GM23338 (cell line): Measurements from ENCODE around the gene LANCL3. TPM values are rescaled to one million over a fixed set of nuclear protein-coding genes. Genes with fewer than 3 reads are reported as not detected.

Experiments used
- ATAC-seq: fragments of 200-7000 bp; cut with Tn5 transposase; 3 replicates; pipeline ENCODE4 v1.9.1; 2020
- DNase-seq: peaks from one replicate; pipeline ENCODE4 v3.0.0-alpha.2; 2015; ENCODE audit warnings: low spot score
- H2AFZ ChIP-seq: fragments of 200-600 bp; sonication (generic); 2 replicates; pipeline ENCODE4 v1.8.0; 2016; ENCODE audit warnings: antibody characterized with exemption, mild to moderate bottlenecking, moderate library complexity
- H3F3A ChIP-seq: fragments of 200-600 bp; sonication (generic); replicated peaks from 2 replicates; pipeline ENCODE4 v1.8.0; 2017; ENCODE audit warnings: antibody characterized with exemption, mixed run types, low read depth
- H3K27ac ChIP-seq: fragments of 200-600 bp; sonication (generic); 2 replicates; pipeline ENCODE4 v1.6.1; 2016; ENCODE audit warnings: low read depth
- H3K27me3 ChIP-seq: fragments of 200-600 bp; sonication (generic); 2 replicates; pipeline ENCODE4 v1.8.0; 2016; ENCODE audit warnings: mild to moderate bottlenecking, mixed run types, moderate library complexity; ENCODE audit not compliant: insufficient read depth
- H3K36me3 ChIP-seq: fragments of 200-600 bp; sonication (generic); 2 replicates; pipeline ENCODE4 v1.8.0; 2016; ENCODE audit warnings: mild to moderate bottlenecking; ENCODE audit not compliant: insufficient read depth
- H3K4me1 ChIP-seq: fragments of 200-600 bp; sonication (generic); 2 replicates; pipeline ENCODE4 v1.8.0; 2016; ENCODE audit warnings: mild to moderate bottlenecking, moderate library complexity; ENCODE audit not compliant: insufficient read depth
- H3K4me2 ChIP-seq: fragments of 200-600 bp; sonication (generic); 2 replicates; pipeline ENCODE4 v1.7.1; 2017; ENCODE audit warnings: mixed run types
- H3K4me3 ChIP-seq: fragments of 200-600 bp; sonication (generic); 2 replicates; pipeline ENCODE4 v1.6.1; 2016; ENCODE audit warnings: mixed run types
- H3K79me2 ChIP-seq: fragments of 200-600 bp; sonication (generic); replicated peaks from 2 replicates; pipeline ENCODE4 v1.8.0; 2017; ENCODE audit warnings: mild to moderate bottlenecking; ENCODE audit not compliant: insufficient read depth
- H3K9me2 ChIP-seq: fragments of 200-600 bp; sonication (generic); 2 replicates; pipeline ENCODE4 v1.8.0; 2017; ENCODE audit not compliant: insufficient read depth
- H4K20me1 ChIP-seq: fragments of 200-600 bp; sonication (generic); replicated peaks from 2 replicates; pipeline ENCODE4 v1.8.0; 2017; ENCODE audit warnings: mild to moderate bottlenecking; ENCODE audit not compliant: insufficient read depth
- H3K27ac Mint-ChIP-seq: 2 replicates; pipeline ENCODE4 v1.8.0; 2020; ENCODE audit warnings: inconsistent platforms, mild to moderate bottlenecking, moderate library complexity, mixed read lengths
- H3K27me3 Mint-ChIP-seq: 3 replicates; pipeline ENCODE4 v1.8.0; 2022; ENCODE audit warnings: low read depth, mild to moderate bottlenecking, moderate library complexity, mixed read lengths, inconsistent platforms; ENCODE audit not compliant: insufficient read depth, poor library complexity
- H3K36me3 Mint-ChIP-seq: 3 replicates; pipeline ENCODE4 v1.8.0; 2021; ENCODE audit warnings: low read depth, mild to moderate bottlenecking, inconsistent platforms, moderate library complexity, mixed read lengths
- H3K4me1 Mint-ChIP-seq: 3 replicates; pipeline ENCODE4 v1.8.0; 2020; ENCODE audit warnings: mild to moderate bottlenecking, inconsistent platforms, mixed read lengths
- H3K4me3 Mint-ChIP-seq: 3 replicates; pipeline ENCODE4 v1.8.0; 2021; ENCODE audit warnings: moderate library complexity, mild to moderate bottlenecking, inconsistent platforms, mixed read lengths
- H3K9me3 Mint-ChIP-seq: 3 replicates; pipeline ENCODE4 v1.8.0; 2020; ENCODE audit warnings: moderate library complexity, mild to moderate bottlenecking, inconsistent platforms, mixed read lengths
- JUNB ChIP-seq: IDR thresholded peaks from one replicate; pipeline ENCODE4 v1.6.1; 2016; ENCODE audit warnings: antibody characterized with exemption; ENCODE audit not compliant: unreplicated experiment
- POLR2AphosphoS5 ChIP-seq: IDR thresholded peaks from 2 replicates; pipeline ENCODE4 v1.6.1; 2016; ENCODE audit warnings: antibody characterized with exemption, low read depth
- STAT1 ChIP-seq: IDR thresholded peaks from one replicate; pipeline ENCODE4 v1.6.1; 2016; ENCODE audit warnings: antibody characterized with exemption; ENCODE audit not compliant: unreplicated experiment
- ZNF114 ChIP-seq: fragments of 250-450 bp; sonication (Bioruptor Pico); IDR thresholded peaks from 2 replicates; pipeline ENCODE4 v1.5.0; 2020; ENCODE audit warnings: mild to moderate bottlenecking, moderate library complexity
- ZNF331 ChIP-seq: fragments of 250-450 bp; sonication (Bioruptor Pico); IDR thresholded peaks from 2 replicates; pipeline ENCODE4 v1.5.0; 2020; ENCODE audit warnings: low read depth, mild to moderate bottlenecking, moderate library complexity
- polyA plus RNA-seq: library from polyadenylated mRNA; unstranded; fragments of >200 nt; fragmentation: Nextera tagmentation; extraction: Ambion mirVana; gene quantifications from 2 replicates; pipeline ENCODE4 v1.2.1, GENCODE V29; 2016
- total RNA-seq: library from RNA; depleted of rRNA; stranded (reverse); fragments of >200 nt; shearing (Covaris generic); gene quantifications from 2 replicates; pipeline ENCODE4 v1.2.3, GENCODE V29; 2014
- TF ChIP-seq, protein P1 (sequence below): IDR thresholded peaks from one replicate; pipeline ENCODE4 v1.6.1; 2018; ENCODE audit warnings: antibody characterized with exemption; ENCODE audit not compliant: unreplicated experiment
- TF ChIP-seq, protein P2 (sequence below): IDR thresholded peaks from 2 replicates; pipeline ENCODE4 v1.6.1; 2016; ENCODE audit warnings: antibody characterized with exemption
- TF ChIP-seq, protein P3 (sequence below): fragments of 250-450 bp; sonication (Bioruptor Pico); IDR thresholded peaks from 2 replicates; pipeline ENCODE4 v1.5.0; 2020; ENCODE audit warnings: mild to moderate bottlenecking, moderate library complexity

LANCL3 gene
- total and polyA plus RNA-seq, 2 experiments from 2014 or later, result 0.11 to 1.8 TPM

GRCh38 chrX:37627602-37628001 lies 56.1 kb downstream of the LANCL3 start:
- no peaks in the 10 kb centered on the region for H3K9me2 ChIP-seq
- H3K4me1 ChIP-seq, result no peaks in the 10 kb centered on the region
- no peaks in the 10 kb centered on the region for H4K20me1 ChIP-seq
- H3K36me3 Mint-ChIP-seq, result no peaks in the 10 kb centered on the region
- ATAC-seq (no peak), DNase-seq (no peak)
- TF ChIP-seq ZNF331 (CRISPR knock-in tag) (no peak), STAT1 (no peak), ZNF114 (no peak)
- TF ChIP-seq, protein P1, sequence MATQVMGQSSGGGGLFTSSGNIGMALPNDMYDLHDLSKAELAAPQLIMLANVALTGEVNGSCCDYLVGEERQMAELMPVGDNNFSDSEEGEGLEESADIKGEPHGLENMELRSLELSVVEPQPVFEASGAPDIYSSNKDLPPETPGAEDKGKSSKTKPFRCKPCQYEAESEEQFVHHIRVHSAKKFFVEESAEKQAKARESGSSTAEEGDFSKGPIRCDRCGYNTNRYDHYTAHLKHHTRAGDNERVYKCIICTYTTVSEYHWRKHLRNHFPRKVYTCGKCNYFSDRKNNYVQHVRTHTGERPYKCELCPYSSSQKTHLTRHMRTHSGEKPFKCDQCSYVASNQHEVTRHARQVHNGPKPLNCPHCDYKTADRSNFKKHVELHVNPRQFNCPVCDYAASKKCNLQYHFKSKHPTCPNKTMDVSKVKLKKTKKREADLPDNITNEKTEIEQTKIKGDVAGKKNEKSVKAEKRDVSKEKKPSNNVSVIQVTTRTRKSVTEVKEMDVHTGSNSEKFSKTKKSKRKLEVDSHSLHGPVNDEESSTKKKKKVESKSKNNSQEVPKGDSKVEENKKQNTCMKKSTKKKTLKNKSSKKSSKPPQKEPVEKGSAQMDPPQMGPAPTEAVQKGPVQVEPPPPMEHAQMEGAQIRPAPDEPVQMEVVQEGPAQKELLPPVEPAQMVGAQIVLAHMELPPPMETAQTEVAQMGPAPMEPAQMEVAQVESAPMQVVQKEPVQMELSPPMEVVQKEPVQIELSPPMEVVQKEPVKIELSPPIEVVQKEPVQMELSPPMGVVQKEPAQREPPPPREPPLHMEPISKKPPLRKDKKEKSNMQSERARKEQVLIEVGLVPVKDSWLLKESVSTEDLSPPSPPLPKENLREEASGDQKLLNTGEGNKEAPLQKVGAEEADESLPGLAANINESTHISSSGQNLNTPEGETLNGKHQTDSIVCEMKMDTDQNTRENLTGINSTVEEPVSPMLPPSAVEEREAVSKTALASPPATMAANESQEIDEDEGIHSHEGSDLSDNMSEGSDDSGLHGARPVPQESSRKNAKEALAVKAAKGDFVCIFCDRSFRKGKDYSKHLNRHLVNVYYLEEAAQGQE, result no peak
- no peak overlapping the region for H3K4me3 Mint-ChIP-seq
- no peaks in the 10 kb centered on the region for H3K79me2 ChIP-seq
- H3K27ac ChIP-seq, result no peak overlapping the region
- no peak overlapping the region for H3K4me2 ChIP-seq
- no peaks in the 10 kb centered on the region for H3K9me3 Mint-ChIP-seq
- H2AFZ ChIP-seq, result no peak overlapping the region
- no peaks in the 10 kb centered on the region for H3K27me3 ChIP-seq
- no peak overlapping the region for H3K27ac Mint-ChIP-seq
- H3K4me3 ChIP-seq, result no peak overlapping the region
- H3K36me3 ChIP-seq, result no peaks in the 10 kb centered on the region
- peaks cover 3% of the 10 kb centered on the region for H3K27me3 Mint-ChIP-seq
- no peaks in the 10 kb centered on the region for H3K4me1 Mint-ChIP-seq
- no peaks in the 10 kb centered on the region for H3F3A ChIP-seq

DNA sequence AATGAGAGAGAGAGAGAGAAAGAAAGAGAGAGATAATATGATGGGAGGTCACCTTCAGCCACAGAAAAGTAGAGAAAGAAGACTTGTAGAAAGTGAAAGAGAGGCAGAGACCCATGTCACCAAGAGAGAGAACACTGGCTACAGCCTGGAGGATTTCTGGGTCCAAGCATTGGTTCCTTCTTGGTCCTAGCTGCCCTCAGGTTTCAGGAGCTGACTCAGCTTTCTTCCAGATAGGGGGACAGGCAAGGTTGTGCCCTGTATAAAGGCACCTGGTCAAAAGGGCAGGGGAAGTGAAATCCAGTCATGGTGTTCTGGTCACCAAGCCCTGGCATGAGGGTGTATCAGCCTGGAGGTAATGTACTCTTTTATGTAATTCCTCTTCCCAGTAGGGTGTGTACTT lies 66.6 kb downstream of the LANCL3 start:
- no peak overlapping the region for H3K4me3 Mint-ChIP-seq
- TF ChIP-seq JUNB (no peak), POLR2AphosphoS5 (no peak), ZNF114 (no peak)
- TF ChIP-seq, protein P1, result no peak
- TF ChIP-seq, protein P2, sequence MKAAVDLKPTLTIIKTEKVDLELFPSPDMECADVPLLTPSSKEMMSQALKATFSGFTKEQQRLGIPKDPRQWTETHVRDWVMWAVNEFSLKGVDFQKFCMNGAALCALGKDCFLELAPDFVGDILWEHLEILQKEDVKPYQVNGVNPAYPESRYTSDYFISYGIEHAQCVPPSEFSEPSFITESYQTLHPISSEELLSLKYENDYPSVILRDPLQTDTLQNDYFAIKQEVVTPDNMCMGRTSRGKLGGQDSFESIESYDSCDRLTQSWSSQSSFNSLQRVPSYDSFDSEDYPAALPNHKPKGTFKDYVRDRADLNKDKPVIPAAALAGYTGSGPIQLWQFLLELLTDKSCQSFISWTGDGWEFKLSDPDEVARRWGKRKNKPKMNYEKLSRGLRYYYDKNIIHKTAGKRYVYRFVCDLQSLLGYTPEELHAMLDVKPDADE, result no peak
- TF ChIP-seq, protein P3, sequence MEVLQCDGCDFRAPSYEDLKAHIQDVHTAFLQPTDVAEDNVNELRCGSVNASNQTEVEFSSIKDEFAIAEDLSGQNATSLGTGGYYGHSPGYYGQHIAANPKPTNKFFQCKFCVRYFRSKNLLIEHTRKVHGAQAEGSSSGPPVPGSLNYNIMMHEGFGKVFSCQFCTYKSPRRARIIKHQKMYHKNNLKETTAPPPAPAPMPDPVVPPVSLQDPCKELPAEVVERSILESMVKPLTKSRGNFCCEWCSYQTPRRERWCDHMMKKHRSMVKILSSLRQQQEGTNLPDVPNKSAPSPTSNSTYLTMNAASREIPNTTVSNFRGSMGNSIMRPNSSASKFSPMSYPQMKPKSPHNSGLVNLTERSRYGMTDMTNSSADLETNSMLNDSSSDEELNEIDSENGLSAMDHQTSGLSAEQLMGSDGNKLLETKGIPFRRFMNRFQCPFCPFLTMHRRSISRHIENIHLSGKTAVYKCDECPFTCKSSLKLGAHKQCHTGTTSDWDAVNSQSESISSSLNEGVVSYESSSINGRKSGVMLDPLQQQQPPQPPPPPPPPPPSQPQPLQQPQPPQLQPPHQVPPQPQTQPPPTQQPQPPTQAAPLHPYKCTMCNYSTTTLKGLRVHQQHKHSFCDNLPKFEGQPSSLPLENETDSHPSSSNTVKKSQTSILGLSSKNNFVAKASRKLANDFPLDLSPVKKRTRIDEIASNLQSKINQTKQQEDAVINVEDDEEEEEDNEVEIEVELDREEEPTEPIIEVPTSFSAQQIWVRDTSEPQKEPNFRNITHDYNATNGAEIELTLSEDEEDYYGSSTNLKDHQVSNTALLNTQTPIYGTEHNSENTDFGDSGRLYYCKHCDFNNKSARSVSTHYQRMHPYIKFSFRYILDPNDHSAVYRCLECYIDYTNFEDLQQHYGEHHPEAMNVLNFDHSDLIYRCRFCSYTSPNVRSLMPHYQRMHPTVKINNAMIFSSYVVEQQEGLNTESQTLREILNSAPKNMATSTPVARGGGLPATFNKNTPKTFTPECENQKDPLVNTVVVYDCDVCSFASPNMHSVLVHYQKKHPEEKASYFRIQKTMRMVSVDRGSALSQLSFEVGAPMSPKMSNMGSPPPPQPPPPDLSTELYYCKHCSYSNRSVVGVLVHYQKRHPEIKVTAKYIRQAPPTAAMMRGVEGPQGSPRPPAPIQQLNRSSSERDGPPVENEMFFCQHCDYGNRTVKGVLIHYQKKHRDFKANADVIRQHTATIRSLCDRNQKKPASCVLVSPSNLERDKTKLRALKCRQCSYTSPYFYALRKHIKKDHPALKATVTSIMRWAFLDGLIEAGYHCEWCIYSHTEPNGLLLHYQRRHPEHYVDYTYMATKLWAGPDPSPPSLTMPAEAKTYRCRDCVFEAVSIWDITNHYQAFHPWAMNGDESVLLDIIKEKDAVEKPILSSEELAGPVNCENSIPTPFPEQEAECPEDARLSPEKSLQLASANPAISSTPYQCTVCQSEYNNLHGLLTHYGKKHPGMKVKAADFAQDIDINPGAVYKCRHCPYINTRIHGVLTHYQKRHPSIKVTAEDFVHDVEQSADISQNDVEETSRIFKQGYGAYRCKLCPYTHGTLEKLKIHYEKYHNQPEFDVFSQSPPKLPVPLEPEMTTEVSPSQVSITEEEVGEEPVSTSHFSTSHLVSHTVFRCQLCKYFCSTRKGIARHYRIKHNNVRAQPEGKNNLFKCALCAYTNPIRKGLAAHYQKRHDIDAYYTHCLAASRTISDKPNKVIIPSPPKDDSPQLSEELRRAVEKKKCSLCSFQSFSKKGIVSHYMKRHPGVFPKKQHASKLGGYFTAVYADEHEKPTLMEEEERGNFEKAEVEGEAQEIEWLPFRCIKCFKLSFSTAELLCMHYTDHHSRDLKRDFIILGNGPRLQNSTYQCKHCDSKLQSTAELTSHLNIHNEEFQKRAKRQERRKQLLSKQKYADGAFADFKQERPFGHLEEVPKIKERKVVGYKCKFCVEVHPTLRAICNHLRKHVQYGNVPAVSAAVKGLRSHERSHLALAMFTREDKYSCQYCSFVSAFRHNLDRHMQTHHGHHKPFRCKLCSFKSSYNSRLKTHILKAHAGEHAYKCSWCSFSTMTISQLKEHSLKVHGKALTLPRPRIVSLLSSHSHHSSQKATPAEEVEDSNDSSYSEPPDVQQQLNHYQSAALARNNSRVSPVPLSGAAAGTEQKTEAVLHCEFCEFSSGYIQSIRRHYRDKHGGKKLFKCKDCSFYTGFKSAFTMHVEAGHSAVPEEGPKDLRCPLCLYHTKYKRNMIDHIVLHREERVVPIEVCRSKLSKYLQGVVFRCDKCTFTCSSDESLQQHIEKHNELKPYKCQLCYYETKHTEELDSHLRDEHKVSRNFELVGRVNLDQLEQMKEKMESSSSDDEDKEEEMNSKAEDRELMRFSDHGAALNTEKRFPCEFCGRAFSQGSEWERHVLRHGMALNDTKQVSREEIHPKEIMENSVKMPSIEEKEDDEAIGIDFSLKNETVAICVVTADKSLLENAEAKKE (CRISPR knock-in tag), result no peak

More for the DNA sequence above, 66.6 kb downstream of the LANCL3 start:
- Histone ChIP-seq H3K79me2 (no peaks in the 10 kb centered on the region), H3F3A (no peaks in the 10 kb centered on the region), H3K9me2 (no peaks in the 10 kb centered on the region), H3K36me3 (no peaks in the 10 kb centered on the region), H3K27ac (no peak overlapping the region), H3K27me3 (no peaks in the 10 kb centered on the region), H2AFZ (no peak overlapping the region), H3K4me2 (no peak overlapping the region), H3K4me1 (no peaks in the 10 kb centered on the region), H3K4me3 (no peak overlapping the region), H4K20me1 (no peaks in the 10 kb centered on the region)
- ATAC-seq (no peak), DNase-seq (no peak)
- Mint-ChIP-seq H3K36me3 (peaks cover 6% of the 10 kb centered on the region; the same call in 1 of the 3 replicates), H3K4me1 (no peaks in the 10 kb centered on the region; the same call in 2 of the 3 replicates), H3K9me3 (peaks cover 12% of the 10 kb centered on the region), H3K27me3 (no peaks in the 10 kb centered on the region), H3K27ac (no peak overlapping the region)
